ENCODE results near the gene RITA1. TPM values are rescaled to one million over a fixed set of nuclear protein-coding genes. Genes with fewer than 3 reads are reported as not detected.

RITA1 gene
- total RNA-seq, 1 experiment from 2014 or later, result 20.7 TPM

GRCh38 chr12:113171543-113171942 is 14.0 kb upstream of the RITA1 start:
- Histone ChIP-seq H3K4me2 (ENCODE audit: low read length) (no peak overlapping the region), H4K20me1 (ENCODE audit: insufficient read depth) (no peaks in the 10 kb centered on the region), H3K36me3 (ENCODE audit: control insufficient read depth in 1 of 2, insufficient read depth in 2 of 2, low read length in 2 of 2) (peaks cover 50 to 52% of the 10 kb centered on the region in 2 experiments), H3K27ac (ENCODE audit: low read depth, low read length) (no peak overlapping the region), H2AFZ (ENCODE audit: low read depth, low read length, poor library complexity, severe bottlenecking) (no peak overlapping the region), H3K9ac (ENCODE audit: low read length) (no peak overlapping the region), H3K4me1 (ENCODE audit: control insufficient read depth in 1 of 2, insufficient read depth in 2 of 2, low read length in 2 of 2) (no peaks in the 10 kb centered on the region), H3K4me3 (replicated peaks in 1 of 2; ENCODE audit: low read depth in 1 of 2, low read length in 2 of 2) (no peak overlapping the region), H3K27me3 (ENCODE audit: insufficient read depth, low read length) (no peaks in the 10 kb centered on the region), H3K79me2 (ENCODE audit: insufficient read depth, low read length) (peaks cover 24% of the 10 kb centered on the region; the same call in 1 of the 2 replicates), H3K9me2 (ENCODE audit: insufficient read depth) (no peaks in the 10 kb centered on the region), H3K9me3 (ENCODE audit: control insufficient read depth in 1 of 2, insufficient read depth in 1 of 2, low read depth in 1 of 2, low read length in 2 of 2) (no peaks in the 10 kb centered on the region)
- RAD21 ChIA-PET (ENCODE audit: low non-redundant PET in 1 of 2, low total read pairs in 2 of 2, uncharacterized antibody in 2 of 2, unreplicated experiment in 2 of 2), result no interaction called here
- ATAC-seq (no peak), DNase-seq (ENCODE audit: low read depth, low spot score) (no peak)
- POLR2A ChIA-PET, result no interaction called here
- no TSS peak for BruUV-seq (replicated peaks)
- TF ChIP-seq EZH2phosphoT487 (IDR thresholded peaks at IDR 0.05; ENCODE audit: borderline replicate concordance) (no peak), TCF7L2 (IDR thresholded peaks at IDR 0.05; ENCODE audit: borderline replicate concordance, extremely low read depth, insufficient read depth, insufficient read length) (no peak), JUND (IDR thresholded peaks at IDR 0.05) (no peak), EZH2 (IDR thresholded peaks at IDR 0.05) (no peak), FOSL1 (IDR thresholded peaks at IDR 0.05; ENCODE audit: low read depth) (no peak), ATF3 (IDR thresholded peaks at IDR 0.05) (no peak), SP1 (IDR thresholded peaks at IDR 0.05; ENCODE audit: low read depth) (no peak), EGR1 (IDR thresholded peaks at IDR 0.05; ENCODE audit: low read depth) (no peak), YY1 (IDR thresholded peaks at IDR 0.05; ENCODE audit: extremely low read depth, insufficient replicate concordance, low read depth, low read length) (no peak), CEBPB (IDR thresholded peaks at IDR 0.05; ENCODE audit: low read depth) (no peak), SRF (IDR thresholded peaks at IDR 0.05; ENCODE audit: low read depth) (no peak), ZFX (IDR thresholded peaks at IDR 0.05) (no peak)
- intact Hi-C loops (cut with micrococcal nuclease), result no loop called here
- CTCF ChIA-PET, result interaction anchor here (1.6 kb wide), 1 partner anchor 179 kb away, joined by 6 read pairs; no protein-coding TSS in a partner anchor

- no peak for TF ChIP-seq EZH2phosphoT487 (IDR thresholded peaks at IDR 0.05; ENCODE audit: borderline replicate concordance)
- no peak for TF ChIP-seq ZNF274 (IDR thresholded peaks at IDR 0.05; ENCODE audit: low read depth, low read length)
- TF ChIP-seq CTCF (IDR thresholded peaks at IDR 0.05 in 2 of 3, conservative IDR thresholded peaks at IDR 0.05 in 1 of 3; ENCODE audit: borderline replicate concordance in 1 of 3, insufficient read depth in 1 of 3, low read depth in 2 of 3, low read length in 2 of 3), result no peak
- no peak for TF ChIP-seq POLR2AphosphoS5 (IDR thresholded peaks at IDR 0.05; ENCODE audit: low read depth, low read length)
- no peak for TF ChIP-seq ZFX (IDR thresholded peaks at IDR 0.05)
- TF ChIP-seq ELF1 (IDR thresholded peaks at IDR 0.05; ENCODE audit: borderline replicate concordance, low read depth), result no peak
- no peak for TF ChIP-seq ATF3 (IDR thresholded peaks at IDR 0.05)
- TF ChIP-seq SRF (IDR thresholded peaks at IDR 0.05; ENCODE audit: low read depth), result no peak
- no peak for TF ChIP-seq TCF7L2 (IDR thresholded peaks at IDR 0.05; ENCODE audit: borderline replicate concordance, extremely low read depth, insufficient read depth, insufficient read length)
- DNase-seq (ENCODE audit: low read depth, low spot score) (no peak), ATAC-seq (no peak)
- Histone ChIP-seq H3K4me2 (ENCODE audit: low read length) (no peak overlapping the region), H2AFZ (ENCODE audit: low read depth, low read length, poor library complexity, severe bottlenecking) (no peak overlapping the region), H3K4me1 (ENCODE audit: control insufficient read depth in 1 of 2, insufficient read depth in 2 of 2, low read length in 2 of 2) (no peaks in the 10 kb centered on the region), H3K79me2 (ENCODE audit: insufficient read depth, low read length) (peaks cover 24% of the 10 kb centered on the region; the same call in 1 of the 2 replicates), H3K9ac (ENCODE audit: low read length) (no peak overlapping the region), H3K27ac (ENCODE audit: low read depth, low read length) (no peak overlapping the region), H3K27me3 (ENCODE audit: insufficient read depth, low read length) (no peaks in the 10 kb centered on the region), H4K20me1 (ENCODE audit: insufficient read depth) (no peaks in the 10 kb centered on the region), H3K9me2 (ENCODE audit: insufficient read depth) (no peaks in the 10 kb centered on the region), H3K9me3 (ENCODE audit: control insufficient read depth in 1 of 2, insufficient read depth in 1 of 2, low read depth in 1 of 2, low read length in 2 of 2) (no peaks in the 10 kb centered on the region), H3K4me3 (replicated peaks in 1 of 2; ENCODE audit: low read depth in 1 of 2, low read length in 2 of 2) (no peak overlapping the region), H3K36me3 (ENCODE audit: control insufficient read depth in 1 of 2, insufficient read depth in 2 of 2, low read length in 2 of 2) (peaks cover 51 to 56% of the 10 kb centered on the region in 2 experiments)
- ChIA-PET RAD21 (ENCODE audit: low non-redundant PET in 1 of 2, low total read pairs in 2 of 2, uncharacterized antibody in 2 of 2, unreplicated experiment in 2 of 2) (no interaction called here), CTCF (interaction anchor here (1.6 kb wide), 1 partner anchor 179 kb away, joined by 6 read pairs; no protein-coding TSS in a partner anchor), POLR2A (no interaction called here)
- BruUV-seq (replicated peaks), result no TSS peak
- intact Hi-C loops (cut with micrococcal nuclease), result no loop called here
Measured at GRCh38 chr12:113172185-113172584, 13.3 kb upstream of the RITA1 start.
